T-helper 2 cell treated with Interferon-gamma antibody and Interleukin-4, amounts not matched to agents 100 ng/mL and 5 ng/mL, for 36 hours (primary cell): ENCODE data around the gene CCDC17. TPM values are rescaled to one million over a fixed set of nuclear protein-coding genes. Genes with fewer than 3 reads are reported as not detected.

Source experiments
- intact Hi-C: fragments of 100-400 bp; cut with micrococcal nuclease; formaldehyde crosslinking; loops from one replicate; pipeline ENCODE4 v1.15.1; 2023
- total RNA-seq: library from RNA; stranded (reverse); gene quantifications from 2 replicates; pipeline ENCODE4 v1.2.3, GENCODE V29; 2022

Gene CCDC17
- 3.2 and 3.5 TPM in 2 replicates for total RNA-seq

- intact Hi-C loops, result no loop called here
These were observed at the start of gene CCDC17 for GRCh38 chr1:45623972-45624371. CCDC17 (minus strand) TSS chr1:45624054; CDS start chr1:45623909, 145 bp downstream.

- intact Hi-C loops, result no loop called here
These were observed 46.2 kb upstream of the CCDC17 start for GRCh38 chr1:45669859-45670655.

- intact Hi-C loops, result no loop called here
These were observed 45.5 kb upstream of the CCDC17 start for GRCh38 chr1:45669379-45669778.

- intact Hi-C loops, result no loop called here
These were observed 44.7 kb upstream of the CCDC17 start for GRCh38 chr1:45668526-45668925.

GRCh38 chr1:45667321-45668111 lies 43.7 kb upstream of the CCDC17 start:
- intact Hi-C loops, result no loop called here

- intact Hi-C loops, result no loop called here
These were observed 43.0 kb upstream of the CCDC17 start for GRCh38 chr1:45666836-45667235.

GRCh38 chr1:45660336-45660735 lies 36.5 kb upstream of the CCDC17 start:
- intact Hi-C loops, result no loop called here

- intact Hi-C loops, result no loop called here
These were observed 35.4 kb upstream of the CCDC17 start for GRCh38 chr1:45659222-45659621.

GRCh38 chr1:45658171-45658570 lies 34.3 kb upstream of the CCDC17 start:
- intact Hi-C loops, result no loop called here

GRCh38 chr1:45656573-45657226 lies 32.8 kb upstream of the CCDC17 start:
- intact Hi-C loops, result no loop called here

GRCh38 chr1:45654540-45655280 lies 30.9 kb upstream of the CCDC17 start:
- intact Hi-C loops, result no loop called here

GRCh38 chr1:45647248-45648021 lies 23.6 kb upstream of the CCDC17 start:
- intact Hi-C loops, result loop anchor here (10.0 kb wide), 1 partner anchor 197 kb away; no protein-coding TSS in a partner anchor

GRCh38 chr1:45644661-45645060 lies 20.8 kb upstream of the CCDC17 start:
- intact Hi-C loops, result loop anchor here (10.0 kb wide), 1 partner anchor 200 kb away; no protein-coding TSS in a partner anchor

GRCh38 chr1:45643978-45644377 lies 20.1 kb upstream of the CCDC17 start:
- intact Hi-C loops, result loop anchor here (10.0 kb wide), 1 partner anchor 201 kb away; no protein-coding TSS in a partner anchor

GRCh38 chr1:45643321-45643720 lies 19.5 kb upstream of the CCDC17 start:
- intact Hi-C loops, result loop anchor here (10.0 kb wide), 1 partner anchor 201 kb away; no protein-coding TSS in a partner anchor

GRCh38 chr1:45640293-45640692 lies 16.4 kb upstream of the CCDC17 start:
- intact Hi-C loops, result loop anchor here (10.0 kb wide), 1 partner anchor 205 kb away; no protein-coding TSS in a partner anchor

GRCh38 chr1:45635211-45635610 lies 11.4 kb upstream of the CCDC17 start:
- intact Hi-C loops, result no loop called here

- intact Hi-C loops, result no loop called here
These were observed 6.6 kb upstream of the CCDC17 start for GRCh38 chr1:45630429-45630828.

- intact Hi-C loops, result no loop called here
These were observed 5.2 kb upstream of the CCDC17 start for GRCh38 chr1:45629035-45629434.
